ENCODE data around the gene PTPRN2. TPM values are rescaled to one million over a fixed set of nuclear protein-coding genes. Genes with fewer than 3 reads are reported as not detected.

Gene PTPRN2
- total and polyA plus RNA-seq, 8 donors, result 4.9 to 136 (median 46.8) TPM

GRCh38 chr7:157990226-157990880 is 597.3 kb downstream of the PTPRN2 start:
- no peaks in the 10 kb centered on the region for H3K27me3 ChIP-seq
- no peaks in the 10 kb centered on the region for H3K4me1 ChIP-seq
- no peak overlapping the region for H3K4me3 ChIP-seq
- no peak overlapping the region for H3K27ac ChIP-seq
- intact Hi-C loops (cut with DNase I; ENCODE audit: low total_unique reads), result no loop called here
- H3K36me3 ChIP-seq, result no peaks in the 10 kb centered on the region
- TF ChIP-seq EP300 (IDR thresholded peaks at IDR 0.05), result no peak
- no peak for TF ChIP-seq POLR2AphosphoS5 (IDR thresholded peaks at IDR 0.05)
- TF ChIP-seq CTCF (IDR thresholded peaks at IDR 0.05), result no peak
- H3K9me3 ChIP-seq, result no peaks in the 10 kb centered on the region
- no peak for DNase-seq
- WGBS, 5 donors, result 74 to 88% (median 85%) methylated on average over 15 to 21 of the region's 21 CpGs

GRCh38 chr7:157989589-157989988 is 598.0 kb downstream of the PTPRN2 start:
- H3K9me3 ChIP-seq, result no peaks in the 10 kb centered on the region
- no peak overlapping the region for H3K27ac ChIP-seq
- no peaks in the 10 kb centered on the region for H3K27me3 ChIP-seq
- no peak overlapping the region for H3K4me3 ChIP-seq
- no peaks in the 10 kb centered on the region for H3K4me1 ChIP-seq
- WGBS, 5 donors, result 80 to 94% (median 88%) methylated on average over 9 to 13 of the region's 13 CpGs
- TF ChIP-seq POLR2A (IDR thresholded peaks at IDR 0.05) (no peak), CTCF (IDR thresholded peaks at IDR 0.05) (no peak)
- H3K36me3 ChIP-seq, result no peaks in the 10 kb centered on the region
- no peak for DNase-seq
- intact Hi-C loops (cut with DNase I; ENCODE audit: low total_unique reads), result no loop called here

- TF ChIP-seq CTCF (IDR thresholded peaks at IDR 0.05), result no peak
- no peak for TF ChIP-seq POLR2AphosphoS5 (IDR thresholded peaks at IDR 0.05)
- no peak for TF ChIP-seq POLR2A (IDR thresholded peaks at IDR 0.05)
- no peak for TF ChIP-seq EP300 (IDR thresholded peaks at IDR 0.05)
- H3K9me3 ChIP-seq, result no peaks in the 10 kb centered on the region
- no peak overlapping the region for H3K27ac ChIP-seq
- 73 to 84% (median 81%) methylated on average over 9 to 10 of the region's 10 CpGs for WGBS, 5 donors
- H3K4me1 ChIP-seq, result no peaks in the 10 kb centered on the region
- H3K27me3 ChIP-seq, result no peaks in the 10 kb centered on the region
- no peaks in the 10 kb centered on the region for H3K36me3 ChIP-seq
- DNase-seq, result no peak
- no peak overlapping the region for H3K4me3 ChIP-seq
- intact Hi-C loops (cut with DNase I; ENCODE audit: low total_unique reads), result no loop called here
Measured at GRCh38 chr7:157987906-157988305, 599.7 kb downstream of the PTPRN2 start.

- Histone ChIP-seq H3K4me3 (no peak overlapping the region), H3K36me3 (no peaks in the 10 kb centered on the region), H3K27ac (no peak overlapping the region), H3K27me3 (no peaks in the 10 kb centered on the region), H3K4me1 (no peaks in the 10 kb centered on the region), H3K9me3 (no peaks in the 10 kb centered on the region)
- TF ChIP-seq EP300 (IDR thresholded peaks at IDR 0.05) (no peak), POLR2AphosphoS5 (IDR thresholded peaks at IDR 0.05) (no peak), POLR2A (IDR thresholded peaks at IDR 0.05) (no peak), CTCF (IDR thresholded peaks at IDR 0.05) (no peak)
- no peak for DNase-seq
- 83 to 88% (median 85%) methylated on average over 11 to 12 of the region's 12 CpGs for WGBS, 5 donors
- intact Hi-C loops (cut with DNase I; ENCODE audit: low total_unique reads), result no loop called here
Measured at GRCh38 chr7:157986051-157986450, 601.6 kb downstream of the PTPRN2 start.
